Breast epithelium (tissue), 3 donors: ENCODE results near the gene RRM1.

Source experiments
- POLR2A ChIP-seq: fragments of 450-650 bp; IDR thresholded peaks from one replicate; pipeline ENCODE4 v1.6.1; 2016; ENCODE audit warnings: antibody characterized with exemption, mild to moderate bottlenecking, moderate library complexity
- TF ChIP-seq, protein P1 (sequence below), 3 donors: fragments of 450-650 bp; IDR thresholded peaks; one replicate each; pipeline ENCODE4 v1.5.1; 2016 to 2017; ENCODE audit warnings: antibody characterized with exemption in 3 of 3, mild to moderate bottlenecking in 3 of 3, moderate library complexity in 3 of 3

DNA sequence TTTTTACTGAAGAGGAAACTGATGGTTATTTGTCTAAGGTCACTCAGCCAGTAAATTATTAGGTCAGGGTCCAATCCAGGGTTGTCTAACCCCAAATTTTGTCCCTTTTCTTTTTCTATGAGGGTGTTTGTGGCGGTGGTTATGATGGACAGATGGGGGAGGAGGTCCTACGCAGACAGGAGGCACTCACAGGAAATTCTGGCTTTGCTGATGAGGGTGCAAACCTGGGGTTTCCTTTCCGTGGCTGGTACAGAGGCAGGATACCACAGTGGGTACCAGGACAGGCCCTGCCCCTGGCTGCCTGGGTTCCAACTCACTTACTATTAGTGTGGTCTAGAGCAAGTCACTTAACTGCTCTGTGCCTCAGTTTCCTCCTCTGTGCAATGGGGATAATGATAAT lies 91.0 kb downstream of the RRM1 start:
- TF ChIP-seq, protein P1, sequence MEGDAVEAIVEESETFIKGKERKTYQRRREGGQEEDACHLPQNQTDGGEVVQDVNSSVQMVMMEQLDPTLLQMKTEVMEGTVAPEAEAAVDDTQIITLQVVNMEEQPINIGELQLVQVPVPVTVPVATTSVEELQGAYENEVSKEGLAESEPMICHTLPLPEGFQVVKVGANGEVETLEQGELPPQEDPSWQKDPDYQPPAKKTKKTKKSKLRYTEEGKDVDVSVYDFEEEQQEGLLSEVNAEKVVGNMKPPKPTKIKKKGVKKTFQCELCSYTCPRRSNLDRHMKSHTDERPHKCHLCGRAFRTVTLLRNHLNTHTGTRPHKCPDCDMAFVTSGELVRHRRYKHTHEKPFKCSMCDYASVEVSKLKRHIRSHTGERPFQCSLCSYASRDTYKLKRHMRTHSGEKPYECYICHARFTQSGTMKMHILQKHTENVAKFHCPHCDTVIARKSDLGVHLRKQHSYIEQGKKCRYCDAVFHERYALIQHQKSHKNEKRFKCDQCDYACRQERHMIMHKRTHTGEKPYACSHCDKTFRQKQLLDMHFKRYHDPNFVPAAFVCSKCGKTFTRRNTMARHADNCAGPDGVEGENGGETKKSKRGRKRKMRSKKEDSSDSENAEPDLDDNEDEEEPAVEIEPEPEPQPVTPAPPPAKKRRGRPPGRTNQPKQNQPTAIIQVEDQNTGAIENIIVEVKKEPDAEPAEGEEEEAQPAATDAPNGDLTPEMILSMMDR (IDR thresholded peaks at IDR 0.05) = no peak
- TF ChIP-seq POLR2A = no peak
